Coronary artery (tissue), 2 donors: ENCODE measurements around the gene SOX18.

ENCODE experiments used
- DNase-seq: peaks from one replicate; pipeline ENCODE4 v3.0.0-alpha.2; 2017; ENCODE audit warnings: low spot score
- H3K27ac ChIP-seq, 2 donors: fragments of 200-600 bp; sonication (generic); one replicate each; pipeline ENCODE4 v1.5.1; 2016 to 2019
- H3K4me3 ChIP-seq: fragments of 200-600 bp; sonication (generic); 2 replicates; pipeline ENCODE4 v1.5.1; 2016; ENCODE audit warnings: mild to moderate bottlenecking, moderate library complexity
- CTCF ChIP-seq: fragments of 200-600 bp; sonication (generic); IDR thresholded peaks from one replicate; pipeline ENCODE4 v1.5.1; 2019; ENCODE audit warnings: antibody characterized with exemption

Gene SOX18

GRCh38 chr20:64044484-64045247, 4.8 kb downstream of the SOX18 start:
- Histone ChIP-seq H3K4me3 (peak overlapping the region; percentile 69), H3K27ac (peak overlapping the region in 1 of 2 donors; percentile 64)
- TF ChIP-seq CTCF = no peak
- DNase-seq = no peak

- H3K27ac ChIP-seq = no peak overlapping the region
- no peak for TF ChIP-seq CTCF
- no peak overlapping the region for H3K4me3 ChIP-seq
- DNase-seq = no peak
Measured at GRCh38 chr20:64043768-64044167, 5.7 kb downstream of the SOX18 start.

GRCh38 chr20:64042054-64042781, 7.2 kb downstream of the SOX18 start:
- no peak for DNase-seq
- Histone ChIP-seq H3K4me3 (peak overlapping the region; percentile 68), H3K27ac (peak overlapping the region in 1 of 2 donors; percentile 56)
- TF ChIP-seq CTCF = no peak

GRCh38 chr20:64041781-64042053, 7.7 kb downstream of the SOX18 start:
- DNase-seq = no peak
- peak overlapping the region in 1 of 2 donors; percentile 56 for H3K27ac ChIP-seq
- TF ChIP-seq CTCF = no peak
- peak overlapping the region; percentile 68 for H3K4me3 ChIP-seq

GRCh38 chr20:64041040-64041780, 8.2 kb downstream of the SOX18 start:
- DNase-seq = no peak
- no peak for TF ChIP-seq CTCF
- peak overlapping the region; percentile 68 for H3K4me3 ChIP-seq
- H3K27ac ChIP-seq = peak overlapping the region in 1 of 2 donors; percentile 56

- Histone ChIP-seq H3K4me3 (no peak overlapping the region), H3K27ac (peak overlapping the region in 1 of 2 donors; percentile 56)
- no peak for TF ChIP-seq CTCF
- DNase-seq = no peak
Measured at GRCh38 chr20:64040231-64041039, 9.0 kb downstream of the SOX18 start.
